ENCODE measurements around the gene MEIS3. TPM values are rescaled to one million over a fixed set of nuclear protein-coding genes. Genes with fewer than 3 reads are reported as not detected.
"Not testable (repeated sequence)": the region's sequence is repeated elsewhere in the genome, so short reads cannot be mapped to it uniquely, and the experiment has no call there.

The MEIS3 gene
- total RNA-seq, 1 experiment from 2014 or later: 52.2 TPM

DNA sequence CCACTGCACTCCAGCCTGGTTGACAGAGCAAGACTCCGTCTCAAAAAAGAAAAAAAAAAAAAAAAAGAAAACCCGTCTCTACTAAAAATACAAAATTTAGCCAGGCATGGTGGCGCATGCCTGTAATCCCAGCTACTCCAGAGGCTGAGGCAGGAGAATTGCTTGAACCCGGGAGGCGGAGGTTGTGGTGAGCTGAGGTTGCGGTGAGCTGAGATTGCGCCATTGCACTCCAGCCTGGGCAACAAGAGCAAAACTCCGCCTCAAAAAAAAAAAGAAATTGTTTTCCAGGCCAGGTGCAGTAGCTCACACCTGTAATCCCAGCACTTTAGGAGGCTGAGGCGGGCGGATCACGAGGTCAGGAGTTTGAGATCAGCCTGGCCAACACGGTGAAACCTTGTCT lies 32.7 kb downstream of the MEIS3 start:
- not testable (repeated sequence) for DNase-seq (ENCODE audit: low spot score)

DNA sequence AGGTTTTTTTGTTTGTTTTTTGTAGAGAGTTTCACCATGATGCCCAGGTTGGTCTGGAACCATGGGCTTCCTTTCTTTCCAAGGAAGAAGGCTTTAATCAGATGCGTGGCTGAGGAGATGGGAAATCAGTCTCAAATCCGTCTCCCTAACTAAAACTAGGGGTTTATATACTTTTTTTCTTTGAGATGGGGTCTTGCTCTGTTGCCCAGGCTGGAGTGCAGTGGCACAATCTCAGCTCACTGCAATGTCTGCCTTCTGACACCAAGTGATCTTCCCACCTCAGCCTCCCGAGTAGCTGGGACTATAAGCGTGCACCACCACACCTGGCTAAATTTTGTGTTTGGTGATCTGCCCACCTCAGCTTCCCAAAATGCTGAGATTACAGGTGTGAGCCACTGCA lies 34.8 kb downstream of the MEIS3 start:
- not testable (repeated sequence) for DNase-seq (ENCODE audit: low spot score)

DNA sequence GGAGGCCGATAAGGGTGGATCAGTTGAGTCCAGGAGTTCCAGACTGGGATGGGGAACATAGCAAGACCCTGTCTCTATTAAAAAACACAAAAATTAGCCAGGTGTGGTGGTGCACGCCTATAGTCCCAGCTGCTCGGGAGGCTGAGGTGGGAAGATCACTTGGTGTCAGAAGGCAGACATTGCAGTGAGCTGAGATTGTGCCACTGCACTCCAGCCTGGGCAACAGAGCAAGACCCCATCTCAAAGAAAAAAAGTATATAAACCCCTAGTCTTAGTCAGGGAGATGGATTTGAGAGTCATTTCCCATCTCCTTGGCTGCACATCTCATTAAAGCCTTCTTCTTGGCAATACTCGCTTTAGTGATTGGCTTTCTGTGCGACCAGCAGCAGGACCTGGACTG lies 35.4 kb downstream of the MEIS3 start:
- DNase-seq (ENCODE audit: low spot score): not testable (repeated sequence)

DNA sequence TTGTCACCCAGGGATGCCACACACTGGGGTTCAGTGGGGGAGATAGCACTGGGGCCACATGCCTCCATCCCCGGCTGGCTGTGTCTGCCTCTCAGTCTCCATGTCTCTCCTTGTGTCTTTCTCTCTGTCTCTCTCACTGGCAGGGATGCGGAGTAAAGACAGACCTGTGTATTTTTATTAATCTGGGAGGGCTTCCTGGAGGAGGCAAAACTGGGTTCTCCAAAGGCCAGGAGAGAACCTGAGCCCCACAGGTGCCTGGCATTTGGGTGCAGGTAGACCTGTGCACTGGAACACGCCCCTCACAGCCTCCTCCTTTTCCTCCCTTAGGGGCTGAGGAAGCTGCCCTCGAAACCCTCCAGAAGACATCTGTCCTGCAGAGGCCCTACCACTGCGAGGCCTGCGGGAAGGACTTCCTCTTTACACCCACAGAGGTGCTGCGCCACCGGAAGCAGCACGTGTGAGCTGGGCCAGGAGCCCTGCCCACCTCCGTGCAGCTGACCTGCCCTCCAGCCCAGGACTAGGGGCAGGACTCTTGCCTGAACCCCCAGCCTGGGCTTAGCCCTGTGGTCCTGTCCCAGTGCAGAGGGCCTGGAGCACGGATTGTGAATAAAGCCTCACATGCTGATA lies 37.6 kb downstream of the MEIS3 start:
- DNase-seq (ENCODE audit: low spot score): no peak

DNA sequence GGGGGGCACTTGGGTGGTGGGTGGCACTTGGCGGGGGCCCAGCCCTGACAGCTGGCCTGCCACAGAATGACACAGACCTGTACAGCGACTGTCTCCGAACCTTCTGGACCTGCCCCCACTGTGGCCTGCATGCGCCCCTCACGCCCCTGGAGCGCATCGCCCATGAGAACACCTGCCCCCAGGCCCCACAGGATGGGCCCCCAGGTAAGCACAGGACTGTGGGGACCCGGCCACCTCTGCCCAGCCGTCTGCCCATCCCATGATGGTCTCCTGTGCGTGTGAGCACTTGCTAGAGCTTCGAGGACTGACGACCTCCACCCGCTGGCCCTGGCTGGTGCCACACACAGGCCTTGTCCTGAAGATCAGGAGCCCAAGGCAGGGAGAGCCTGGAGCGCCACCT lies 38.2 kb downstream of the MEIS3 start:
- DNase-seq (ENCODE audit: low spot score): no peak

DNA sequence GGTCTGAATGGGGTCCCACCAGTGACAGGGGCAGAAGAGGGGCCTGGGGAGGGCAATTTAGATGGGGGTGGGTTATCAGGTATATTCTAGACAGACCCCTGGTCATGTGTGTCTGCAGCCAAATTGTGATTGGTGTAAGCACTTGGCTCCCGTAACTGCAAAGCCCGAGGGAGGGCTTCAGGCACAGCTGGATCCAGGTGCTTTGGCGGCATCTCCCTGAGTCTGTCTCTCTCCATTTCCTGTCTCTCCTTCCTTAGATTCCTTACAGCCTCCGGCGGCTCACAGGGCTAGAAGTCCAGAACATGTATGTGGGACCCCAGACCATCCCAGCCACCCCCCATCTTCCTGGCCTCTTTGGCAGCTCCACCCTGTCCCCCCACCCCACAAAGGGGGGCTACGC lies 38.8 kb downstream of the MEIS3 start:
- no peak for DNase-seq (ENCODE audit: low spot score)

DNA sequence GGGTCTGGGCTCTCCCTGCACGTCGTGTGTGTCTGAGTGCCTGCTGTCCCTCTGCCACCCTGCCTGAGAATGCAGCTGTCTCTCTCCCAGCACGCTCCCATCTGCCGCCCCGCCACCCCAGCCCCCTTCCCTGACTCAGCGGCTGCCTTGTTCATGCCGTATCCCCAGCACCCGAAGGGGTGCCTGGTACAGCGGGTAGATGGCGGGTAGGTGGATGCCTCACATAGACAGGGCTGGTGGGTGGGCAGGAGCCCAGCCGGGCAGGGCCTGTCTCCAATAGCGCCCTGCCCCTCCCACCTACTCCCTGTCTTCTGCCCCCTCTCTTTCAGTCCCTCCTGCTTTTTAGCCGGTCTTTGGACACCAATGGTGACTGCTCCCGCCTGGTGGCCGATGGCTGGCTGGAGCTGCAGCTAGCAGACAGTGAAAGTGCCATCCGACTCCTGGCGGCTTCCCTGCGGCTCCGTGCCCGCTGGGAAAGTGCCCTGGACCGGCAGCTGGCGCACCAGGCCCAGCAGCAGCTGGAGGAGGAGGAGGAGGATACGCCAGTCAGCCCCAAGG lies 39.9 kb downstream of the MEIS3 start:
- no peak for DNase-seq (ENCODE audit: low spot score)

DNA sequence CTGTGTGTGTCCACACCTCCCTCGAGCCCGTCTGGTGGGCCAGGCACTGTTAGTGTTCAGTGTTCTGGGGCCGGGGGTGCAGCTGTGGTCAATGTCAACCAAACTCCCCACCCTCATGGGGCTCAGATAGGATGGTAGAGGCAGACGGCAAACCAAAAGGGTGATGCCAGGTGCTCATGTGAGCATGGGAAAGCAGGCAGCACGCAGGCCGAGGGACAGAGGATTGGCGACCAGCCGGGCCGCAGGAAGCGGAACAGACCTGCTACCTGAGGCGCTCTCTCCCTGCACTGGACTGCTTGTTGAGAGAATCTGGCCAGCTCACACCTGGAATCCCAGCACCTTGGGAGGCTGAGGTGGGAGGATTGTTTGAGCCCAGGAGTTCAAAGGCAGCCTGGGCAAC lies 41.1 kb downstream of the MEIS3 start:
- DNase-seq (ENCODE audit: low spot score): no peak

DNA sequence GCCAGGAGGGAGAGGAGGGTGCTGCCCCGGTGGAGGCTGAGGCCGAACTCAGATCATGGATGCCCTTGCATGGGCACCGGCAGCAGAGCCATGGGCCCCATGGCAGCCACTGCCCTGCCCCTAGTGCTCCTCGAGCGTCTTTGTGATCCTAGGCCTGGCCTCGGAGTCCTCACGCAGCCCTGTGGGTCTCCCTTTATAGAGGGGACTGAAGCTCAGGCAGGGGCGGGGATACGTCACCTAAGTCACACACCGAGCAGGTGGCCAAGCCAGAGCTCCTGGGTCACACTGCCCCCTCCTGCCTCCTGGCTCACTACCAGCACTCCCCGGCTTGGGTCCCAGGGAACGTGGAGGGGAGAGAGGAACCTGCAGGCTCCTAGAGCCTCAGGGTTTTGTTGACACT lies 41.5 kb downstream of the MEIS3 start:
- no peak for DNase-seq (ENCODE audit: low spot score)

DNA sequence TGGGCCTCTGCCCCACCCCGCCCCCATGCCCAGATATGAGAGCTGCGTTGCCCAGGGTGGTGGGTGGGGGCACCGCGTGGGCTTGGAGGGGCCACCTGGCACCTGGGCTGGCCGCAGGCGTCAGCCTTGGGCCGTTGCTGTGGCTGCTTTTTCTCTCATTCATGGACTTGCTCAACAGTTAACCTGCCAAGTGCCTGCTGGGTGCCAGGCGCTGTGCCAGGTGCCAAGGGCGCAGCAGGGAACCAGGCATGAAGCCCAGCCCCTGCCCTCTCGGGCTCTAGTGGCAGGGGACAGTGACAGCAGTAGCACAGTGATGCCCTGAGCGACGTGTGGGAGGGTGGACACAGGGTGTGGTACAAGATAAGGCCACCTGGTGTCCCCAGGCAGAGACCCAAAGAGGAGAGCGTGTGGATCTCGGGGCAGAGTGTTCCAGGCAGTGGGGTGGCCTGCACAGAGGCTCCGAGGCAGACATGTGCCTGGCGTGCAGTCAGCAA lies 42.1 kb downstream of the MEIS3 start:
- DNase-seq (ENCODE audit: low spot score): no peak

DNA sequence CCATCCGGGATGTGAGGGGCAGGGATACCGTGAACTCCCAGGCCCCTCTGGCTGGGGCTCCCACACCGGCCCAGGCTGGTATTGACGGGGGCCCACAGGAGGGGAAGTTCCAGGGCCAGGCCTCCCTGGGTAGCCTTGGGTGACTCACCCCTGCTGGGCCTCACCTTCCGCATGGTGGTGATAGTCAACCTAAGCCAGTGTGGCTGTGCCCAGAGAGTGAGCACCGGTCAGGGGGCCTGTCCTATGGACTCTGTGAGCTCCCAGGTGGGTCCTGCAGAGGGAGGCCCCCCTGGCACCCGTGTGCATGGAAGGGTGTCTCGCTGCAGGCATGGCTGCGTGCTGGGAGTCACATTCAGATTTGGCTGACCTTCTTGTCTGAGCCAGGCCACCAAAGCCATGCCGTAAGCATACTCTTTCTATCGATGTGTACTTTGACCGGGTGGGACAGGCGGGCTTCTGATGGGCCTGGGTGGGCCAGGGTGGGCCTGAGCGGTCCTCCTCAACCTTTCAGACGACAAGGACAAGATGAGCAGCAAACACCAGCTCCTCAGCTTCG lies 42.7 kb downstream of the MEIS3 start:
- DNase-seq (ENCODE audit: low spot score): no peak

DNA sequence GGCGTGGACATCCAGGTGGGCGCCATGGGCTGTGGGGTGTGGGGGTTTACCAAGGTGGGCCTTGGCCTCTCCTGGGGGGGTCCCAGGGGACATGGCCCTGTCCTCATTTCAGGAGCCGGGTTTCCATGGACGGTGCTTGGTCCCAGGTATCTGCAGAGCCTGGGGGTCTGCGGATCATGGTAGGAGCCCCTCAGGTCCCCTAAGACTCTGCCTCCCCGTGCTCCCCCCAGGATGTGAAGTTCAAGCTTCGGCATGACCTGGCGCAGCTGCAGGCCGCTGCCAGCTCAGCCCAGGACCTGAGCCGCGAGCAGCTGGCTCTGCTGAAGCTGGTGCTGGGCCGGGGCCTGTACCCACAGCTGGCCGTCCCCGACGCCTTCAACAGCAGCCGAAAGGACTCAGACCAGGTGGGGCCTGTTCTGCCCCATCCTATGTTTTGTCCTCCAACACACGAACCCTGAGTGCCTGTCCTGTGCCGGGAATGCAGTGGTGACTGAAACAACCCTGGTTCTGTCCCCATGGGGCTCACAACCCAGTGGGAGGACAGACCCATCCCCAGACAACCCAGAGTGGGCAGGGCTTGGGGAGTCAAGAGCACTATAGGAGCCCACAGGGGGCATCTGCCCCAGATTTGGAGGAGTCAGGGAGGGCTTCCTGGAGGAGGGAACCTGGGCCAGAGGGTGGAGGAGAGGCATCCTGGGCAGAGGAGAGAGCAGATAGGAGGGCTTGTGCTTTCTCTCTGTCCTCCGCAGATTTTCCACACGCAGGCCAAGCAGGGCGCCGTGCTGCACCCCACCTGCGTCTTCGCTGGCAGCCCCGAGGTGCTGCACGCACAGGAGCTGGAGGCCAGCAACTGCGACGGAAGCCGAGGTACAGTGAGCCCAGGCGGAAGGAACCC lies 43.4 kb downstream of the MEIS3 start:
- no peak for DNase-seq (ENCODE audit: low spot score)

DNA sequence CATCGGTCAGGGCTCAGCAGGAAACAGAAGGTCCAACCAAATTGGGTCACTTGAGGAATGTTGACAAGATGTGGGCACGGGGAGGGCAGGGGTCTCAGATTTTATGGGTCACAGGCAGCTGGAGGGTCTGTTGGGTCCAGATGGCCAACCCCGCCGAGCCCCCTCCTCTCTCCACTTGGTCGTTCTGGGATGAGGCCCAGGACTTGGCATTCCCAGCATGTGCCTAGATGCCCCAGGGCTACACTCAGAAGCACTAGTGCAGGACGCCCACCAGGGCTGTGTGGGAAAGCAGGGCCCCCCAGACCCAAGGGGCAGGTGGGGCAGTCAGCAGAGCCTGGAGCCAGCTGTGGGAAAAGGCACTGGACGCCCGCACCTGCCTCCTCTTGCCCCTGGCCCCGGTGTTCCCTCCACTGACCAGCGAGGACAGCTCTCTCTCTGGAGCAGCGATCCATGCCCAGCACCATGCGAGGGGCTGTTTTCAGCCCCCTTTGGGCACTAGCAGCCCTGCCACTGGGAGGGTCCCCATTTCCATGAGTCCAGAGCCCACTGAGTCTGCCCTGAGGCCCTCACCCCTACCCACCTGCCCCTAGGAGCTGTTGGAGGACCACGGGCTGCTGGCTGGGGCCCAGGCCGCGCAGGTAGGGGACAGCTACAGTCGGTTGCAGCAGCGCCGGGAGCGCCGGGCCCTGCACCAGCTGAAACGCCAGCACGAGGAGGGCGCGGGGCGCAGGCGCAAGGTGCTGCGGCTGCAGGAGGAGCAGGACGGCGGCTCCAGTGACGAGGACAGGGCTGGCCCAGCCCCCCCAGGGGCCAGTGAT lies 44.2 kb downstream of the MEIS3 start:
- DNase-seq (ENCODE audit: low spot score): no peak

DNA sequence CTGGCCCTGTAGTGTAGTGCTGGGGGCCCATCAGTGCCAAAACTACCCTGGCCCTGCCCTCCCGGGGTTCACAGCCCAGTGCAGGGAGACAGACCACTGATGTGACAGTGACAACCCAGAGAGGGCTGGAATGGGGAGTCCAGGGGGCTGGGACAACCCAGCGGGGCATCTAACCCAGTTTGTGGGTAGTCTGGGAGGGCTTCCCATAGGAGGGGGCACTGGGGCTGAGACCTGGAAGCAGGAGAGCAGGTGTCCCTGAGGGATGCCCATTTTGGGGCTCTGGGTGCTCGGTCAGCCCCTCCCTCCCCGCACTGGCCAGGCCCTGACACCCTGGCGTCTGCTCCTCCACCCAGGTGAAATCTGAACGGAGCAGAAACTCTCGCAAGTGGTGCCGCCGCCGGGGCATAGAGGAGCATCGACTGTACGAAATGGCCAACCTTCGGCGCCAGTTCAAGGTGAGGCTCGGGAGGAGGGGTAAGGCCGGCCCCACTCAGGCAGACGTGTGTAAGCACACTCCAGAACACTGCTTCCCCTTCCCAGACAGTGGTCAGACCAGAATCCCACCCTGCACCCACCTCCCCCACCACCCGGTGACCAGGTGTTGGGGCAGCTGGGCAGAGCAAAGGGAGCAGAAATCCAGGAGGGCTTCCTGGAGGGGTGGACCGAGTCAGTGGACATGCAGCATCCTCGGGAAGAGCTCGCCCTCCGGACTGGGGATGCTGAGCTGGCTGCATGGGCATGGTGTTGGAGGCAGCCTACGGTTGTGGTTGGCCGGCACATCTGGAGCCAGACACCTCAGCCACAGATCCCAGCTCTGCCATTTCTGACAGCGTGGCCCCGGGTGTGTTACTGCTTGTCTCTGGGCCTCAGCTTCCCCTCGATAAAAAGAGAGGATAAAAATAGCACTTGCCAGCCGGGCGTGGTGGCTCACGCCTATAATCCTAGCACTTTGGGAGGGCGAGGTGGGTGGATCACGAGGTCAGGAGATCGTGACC lies 45.8 kb downstream of the MEIS3 start:
- no peak for DNase-seq (ENCODE audit: low spot score)

DNA sequence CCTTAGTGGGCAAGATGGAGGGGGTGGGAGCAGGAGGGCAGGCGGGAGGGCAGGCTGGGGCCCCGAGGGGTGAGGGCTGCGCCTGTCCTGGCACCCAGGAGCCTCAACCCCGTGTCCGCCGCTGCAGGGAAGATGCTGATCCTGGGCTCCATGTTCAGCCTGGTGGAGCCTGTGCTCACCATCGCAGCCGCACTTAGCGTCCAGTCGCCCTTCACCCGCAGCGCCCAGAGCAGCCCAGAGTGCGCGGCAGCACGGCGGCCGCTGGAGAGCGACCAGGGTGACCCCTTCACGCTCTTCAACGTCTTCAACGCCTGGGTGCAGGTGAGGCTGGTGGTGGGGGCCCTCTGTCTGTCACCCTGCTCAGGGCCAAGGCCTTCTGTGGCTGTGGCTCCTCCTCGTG lies 46.7 kb downstream of the MEIS3 start:
- no peak for DNase-seq (ENCODE audit: low spot score)

DNA sequence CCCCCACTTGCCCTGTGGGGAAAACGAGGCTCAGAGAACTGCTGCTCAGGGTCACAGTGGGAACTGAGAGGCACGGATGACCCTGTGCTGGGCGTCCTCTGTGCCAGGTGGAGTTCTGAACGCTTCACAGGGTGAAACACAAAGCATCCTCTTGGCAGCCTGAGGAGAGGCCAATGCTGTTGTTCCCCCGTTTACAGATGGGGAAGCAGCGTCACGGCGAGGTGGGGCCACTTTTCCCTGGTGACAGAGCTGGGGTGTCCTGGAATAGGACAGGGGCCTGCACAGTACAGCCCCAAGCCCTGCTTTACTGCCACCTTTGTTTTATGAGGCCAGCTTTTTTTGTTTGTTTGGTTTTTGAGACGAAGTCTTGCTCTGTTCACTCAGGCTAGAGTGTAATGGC lies 48.1 kb downstream of the MEIS3 start:
- no peak for DNase-seq (ENCODE audit: low spot score)

DNA sequence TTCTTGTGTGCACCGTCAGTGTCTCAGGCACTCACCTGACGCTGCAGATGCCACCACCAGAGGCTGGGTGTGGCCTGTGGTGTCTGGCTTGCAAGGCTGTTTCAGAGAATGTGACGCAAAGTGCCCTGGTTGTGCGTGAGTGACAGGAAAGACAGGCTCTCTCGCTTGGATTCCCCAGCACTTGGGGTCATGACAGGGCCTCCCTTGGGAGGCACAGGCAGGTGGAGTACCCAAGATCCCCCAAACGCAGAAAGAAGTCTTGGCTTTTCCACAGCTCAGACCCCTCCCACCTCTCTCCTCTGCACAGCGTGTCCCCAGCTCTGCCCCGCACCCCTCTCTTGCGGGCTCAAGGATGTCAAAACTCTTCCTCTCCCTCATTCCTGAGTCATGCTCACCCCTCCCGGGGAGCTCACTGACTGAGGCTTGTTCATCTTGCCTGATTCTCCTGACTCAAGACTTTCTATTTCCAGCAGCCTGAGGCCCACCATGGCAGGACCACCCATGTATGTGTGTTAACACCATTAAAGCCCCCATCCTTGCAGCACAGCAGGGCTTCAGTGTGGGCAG lies 49.2 kb downstream of the MEIS3 start:
- DNase-seq (ENCODE audit: low spot score): no peak

DNA sequence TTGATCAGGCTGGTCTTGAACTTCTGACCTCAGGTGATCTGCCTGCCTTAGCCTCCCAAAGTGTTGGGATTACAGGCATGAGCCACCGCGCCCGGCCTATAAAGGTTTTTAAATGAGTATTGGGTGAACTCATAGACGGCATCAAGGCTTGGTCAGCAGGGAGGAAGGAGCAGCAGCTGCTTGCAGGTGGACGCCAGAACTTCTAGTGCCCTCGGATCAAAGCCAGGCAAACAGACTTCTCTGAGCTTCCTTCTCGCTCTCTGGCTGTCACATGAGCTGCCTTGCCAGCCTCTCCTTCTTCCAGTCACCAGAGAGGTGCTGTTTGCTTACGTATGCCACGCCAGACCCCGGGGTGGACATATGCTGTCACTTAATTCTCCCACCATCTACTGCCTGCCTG lies 53.9 kb downstream of the MEIS3 start:
- not testable (repeated sequence) for DNase-seq (ENCODE audit: low spot score)

DNA sequence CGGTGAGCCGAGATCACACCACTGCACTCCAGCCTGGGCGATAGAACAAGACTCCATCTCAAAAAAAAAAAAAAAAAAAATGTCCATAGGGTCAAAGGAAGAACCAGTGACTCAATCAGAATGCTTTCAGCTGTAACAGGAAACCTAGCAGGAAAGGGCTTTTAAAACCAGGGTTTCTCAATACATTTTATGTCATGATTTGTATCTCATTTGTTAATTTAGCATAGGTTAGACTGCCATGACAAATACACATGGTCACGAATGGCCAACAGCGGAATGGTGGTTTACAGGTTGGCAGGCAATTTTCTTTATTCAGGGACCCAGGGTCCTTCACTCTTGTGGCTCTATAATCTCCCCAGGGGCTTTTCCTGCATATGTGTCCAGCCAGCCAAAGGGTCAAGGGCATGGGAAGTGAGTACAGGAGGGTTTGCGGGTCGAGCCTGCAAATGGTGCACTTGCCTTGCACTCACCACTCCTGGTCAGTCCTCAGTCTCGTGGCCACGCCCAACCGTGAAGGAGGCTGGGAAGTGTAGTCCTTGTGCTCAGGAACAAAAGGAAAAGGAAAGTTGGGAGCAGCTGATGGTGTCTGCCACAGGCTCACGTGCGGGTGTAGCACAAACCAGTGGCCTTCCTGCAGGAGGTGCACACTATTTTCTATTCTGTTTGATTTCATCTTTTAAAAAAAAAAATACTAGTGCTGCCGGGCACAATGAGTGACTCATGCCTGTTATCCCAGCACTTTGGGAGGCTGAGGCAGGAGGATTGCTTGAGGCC lies 55.4 kb downstream of the MEIS3 start:
- no peak for DNase-seq (ENCODE audit: low spot score)

Measured in H4 (cell line).